SK-N-SH (cell line): ENCODE results near the gene NDUFB6. TPM values are rescaled to one million over a fixed set of nuclear protein-coding genes. Genes with fewer than 3 reads are reported as not detected.

Source experiments
- CTCF ChIA-PET: fragments of 300-600, 350-600 bp; formaldehyde crosslinking; extraction: SDS; loops from one replicate; lab custom pipeline; 2021; lab: Yijun Ruan, JAX
- POLR2A ChIA-PET: fragments of 350-600 bp; sonication (Branson Sonifier 250); formaldehyde crosslinking; extraction: SDS; loops from one replicate; lab custom pipeline; 2020; ENCODE audit warnings: antibody characterized with exemption, inconsistent platforms; lab: Yijun Ruan, JAX
- DNase-seq: peaks from one replicate; pipeline ENCODE4 v3.0.0; 2012
- H2AFZ ChIP-seq: fragments of 200-600 bp; sonication (generic); 2 replicates; pipeline ENCODE4 v1.8.1; 2016; ENCODE audit warnings: antibody characterized with exemption, mild to moderate bottlenecking, low read depth
- H3F3A ChIP-seq: fragments of 200-600 bp; sonication (generic); replicated peaks from 2 replicates; pipeline ENCODE3; 2016; ENCODE audit warnings: antibody characterized with exemption, mild to moderate bottlenecking; ENCODE audit not compliant: insufficient read depth
- H3K27ac ChIP-seq, 2 experiments: fragments of 200-500 bp in 1 of 2; fragments of 200-600 bp in 1 of 2; sonication (Bioruptor generic) in 1 of 2; sonication (generic), shearing (Covaris generic) in 1 of 2; 2 replicates each; pipeline versions ENCODE4 v1.5.1 to v1.6.1; 2014 to 2016; ENCODE audit warnings: low read depth in 2 of 2, inconsistent platforms in 1 of 2, low read length in 1 of 2, mild to moderate bottlenecking in 1 of 2, mixed read lengths in 1 of 2
- H3K27me3 ChIP-seq: fragments of 200-600 bp; sonication (generic), shearing (Covaris generic); 2 replicates; pipeline ENCODE4 v1.6.1; 2016; ENCODE audit warnings: mixed run types; ENCODE audit not compliant: insufficient read depth
- H3K36me3 ChIP-seq, 2 experiments: fragments of 200-500 bp in 1 of 2; fragments of 200-600 bp in 1 of 2; sonication (Bioruptor generic) in 1 of 2; sonication (generic) in 1 of 2; replicated peaks in 1 of 2; 2 replicates each; pipeline versions ENCODE3 to v1.5.1; 2014 to 2016; ENCODE audit warnings: low read length in 1 of 2, mild to moderate bottlenecking in 1 of 2; ENCODE audit not compliant: insufficient read depth in 2 of 2, control insufficient read depth in 1 of 2
- H3K4me1 ChIP-seq, 2 experiments: fragments of 200-500 bp in 1 of 2; fragments of 200-600 bp in 1 of 2; sonication (Bioruptor generic) in 1 of 2; sonication (generic), shearing (Covaris generic) in 1 of 2; 2 replicates each; pipeline versions ENCODE4 v1.5.1 to v1.6.1; 2014 to 2016; ENCODE audit warnings: low read depth in 1 of 2, low read length in 1 of 2, mixed run types in 1 of 2; ENCODE audit not compliant: insufficient read depth in 2 of 2, control insufficient read depth in 1 of 2
- H3K4me2 ChIP-seq: fragments of 200-600 bp; sonication (generic), shearing (Covaris generic); 2 replicates; pipeline ENCODE4 v1.6.1; 2017; ENCODE audit warnings: mixed run types
- H3K4me3 ChIP-seq, 2 experiments: fragments of 200-500 bp in 1 of 2; fragments of 200-600 bp in 1 of 2; sonication (Bioruptor generic) in 1 of 2; sonication (generic), shearing (Covaris generic) in 1 of 2; 2 replicates each; pipeline versions ENCODE4 v1.5.1 to v1.8.1; 2014 to 2016; ENCODE audit warnings: low read depth in 2 of 2, inconsistent platforms in 1 of 2, low read length in 1 of 2, mild to moderate bottlenecking in 1 of 2, mixed read lengths in 1 of 2, moderate library complexity in 1 of 2
- H3K79me2 ChIP-seq: fragments of 200-600 bp; sonication (generic); 2 replicates; pipeline ENCODE4 v1.8.1; 2017; ENCODE audit warnings: mild to moderate bottlenecking; ENCODE audit not compliant: insufficient read depth
- H3K9ac ChIP-seq: fragments of 200-600 bp; sonication (generic); 2 replicates; pipeline ENCODE4 v1.6.1; 2017; ENCODE audit warnings: mixed run types
- H3K9me2 ChIP-seq: fragments of 200-600 bp; sonication (generic); 2 replicates; pipeline ENCODE4 v1.6.1; 2017; ENCODE audit warnings: mixed run types
- H3K9me3 ChIP-seq: fragments of 200-600 bp; sonication (generic); 2 replicates; pipeline ENCODE4 v1.6.1; 2017; ENCODE audit warnings: mixed run types, mild to moderate bottlenecking, moderate library complexity
- H4K20me1 ChIP-seq: fragments of 200-600 bp; sonication (generic); 2 replicates; pipeline ENCODE4 v1.6.1; 2017; ENCODE audit warnings: mild to moderate bottlenecking, mixed run types; ENCODE audit not compliant: insufficient read depth
- CHD2 ChIP-seq: fragments of 150-350 bp; IDR thresholded peaks from 2 replicates; pipeline ENCODE4 v1.6.1; 2018; ENCODE audit warnings: low read length; ENCODE audit not compliant: partially characterized antibody
- EP300 ChIP-seq, 2 experiments: IDR thresholded peaks; 2 replicates each; pipeline versions ENCODE4 v1.4.0 to v1.6.1; 2012; ENCODE audit warnings: borderline replicate concordance in 1 of 2, low read depth in 1 of 2, low read length in 1 of 2
- EZH2phosphoT487 ChIP-seq: fragments of 200-600 bp; sonication (generic); IDR thresholded peaks from 2 replicates; pipeline ENCODE4 v1.6.1; 2017; ENCODE audit warnings: low read depth, mixed run types, mild to moderate bottlenecking, antibody characterized with exemption, moderate library complexity, borderline replicate concordance
- FOXJ3 ChIP-seq: sonication (generic); formaldehyde crosslinking; IDR thresholded peaks from 2 replicates; pipeline ENCODE4 v1.5.1; 2020; ENCODE audit warnings: mild to moderate bottlenecking, missing genetic modification reagents
- GABPA ChIP-seq: IDR thresholded peaks from 2 replicates; pipeline ENCODE4 v1.4.0; 2012; ENCODE audit warnings: low read depth, mild to moderate bottlenecking
- NRF1 ChIP-seq: IDR thresholded peaks from 2 replicates; pipeline ENCODE4 v1.6.1; 2012; ENCODE audit warnings: low read depth, mild to moderate bottlenecking, low read length
- RAD21 ChIP-seq: IDR thresholded peaks from 2 replicates; pipeline ENCODE4 v1.6.1; 2012; ENCODE audit warnings: mild to moderate bottlenecking, low read length
- RFX5 ChIP-seq: IDR thresholded peaks from 2 replicates; pipeline ENCODE4 v1.6.1; 2012; ENCODE audit warnings: mild to moderate bottlenecking, improper control_type of control experiment, low read length
- RXRA ChIP-seq: IDR thresholded peaks from 2 replicates; pipeline ENCODE4 v1.4.0; 2012; ENCODE audit warnings: low read depth, mild to moderate bottlenecking, borderline replicate concordance
- SIN3A ChIP-seq: IDR thresholded peaks from 2 replicates; pipeline ENCODE4 v1.6.1; 2012; ENCODE audit warnings: low read depth, mild to moderate bottlenecking, low read length, moderate library complexity, borderline replicate concordance
- SMC3 ChIP-seq: IDR thresholded peaks from 2 replicates; pipeline ENCODE4 v1.6.1; 2012; ENCODE audit warnings: low read depth, low read length, improper control_type of control experiment
- TCF12 ChIP-seq: IDR thresholded peaks from 2 replicates; pipeline ENCODE4 v1.4.0; 2012
- TEAD4 ChIP-seq: IDR thresholded peaks from 2 replicates; pipeline ENCODE4 v1.4.0; 2012; ENCODE audit warnings: mild to moderate bottlenecking, borderline replicate concordance; ENCODE audit not compliant: insufficient read depth
- YY1 ChIP-seq: IDR thresholded peaks from 2 replicates; pipeline ENCODE4 v1.4.0; 2012; ENCODE audit warnings: low read depth, mild to moderate bottlenecking
- WGBS: methylation state at CpG from one replicate; pipeline ENCODE4 v1.1.6; 2017; ENCODE audit warnings: low lambda C conversion rate; 5-methylcytosine and 5-hydroxymethylcytosine counted together
- polyA plus RNA-seq, 3 experiments: library from polyadenylated mRNA; depleted of rRNA; stranded (reverse); fragments of >200 nt; gene quantifications; 2 replicates each; pipeline ENCODE4 v1.2.3, GENCODE V29; 2012
- TF ChIP-seq, protein P1 (sequence below): IDR thresholded peaks from 2 replicates; pipeline ENCODE4 v1.4.0; 2012; ENCODE audit warnings: low read depth
- TF ChIP-seq, protein P2 (sequence below): fragments of 150-350 bp; IDR thresholded peaks from 2 replicates; pipeline ENCODE4 v1.6.1; 2017; ENCODE audit warnings: antibody characterized with exemption, low read length, low read depth, borderline replicate concordance
- TF ChIP-seq, protein P3 (sequence below): IDR thresholded peaks from 2 replicates; pipeline ENCODE4 v1.4.0; 2012; ENCODE audit warnings: low read depth, borderline replicate concordance
- TF ChIP-seq, protein P4 (sequence below): IDR thresholded peaks from 2 replicates; pipeline ENCODE4 v1.4.0; 2012; ENCODE audit warnings: low read depth, borderline replicate concordance
- TF ChIP-seq, protein P5 (sequence below): fragments of 200-600 bp; sonication (generic); IDR thresholded peaks from 2 replicates; pipeline ENCODE4 v1.6.1; 2017; ENCODE audit warnings: antibody characterized with exemption, mild to moderate bottlenecking, moderate library complexity

NDUFB6 gene
- polyA plus RNA-seq, 1 of the 3 experiments (the other 2 are of a cell fraction) = 96.2 TPM

DNA sequence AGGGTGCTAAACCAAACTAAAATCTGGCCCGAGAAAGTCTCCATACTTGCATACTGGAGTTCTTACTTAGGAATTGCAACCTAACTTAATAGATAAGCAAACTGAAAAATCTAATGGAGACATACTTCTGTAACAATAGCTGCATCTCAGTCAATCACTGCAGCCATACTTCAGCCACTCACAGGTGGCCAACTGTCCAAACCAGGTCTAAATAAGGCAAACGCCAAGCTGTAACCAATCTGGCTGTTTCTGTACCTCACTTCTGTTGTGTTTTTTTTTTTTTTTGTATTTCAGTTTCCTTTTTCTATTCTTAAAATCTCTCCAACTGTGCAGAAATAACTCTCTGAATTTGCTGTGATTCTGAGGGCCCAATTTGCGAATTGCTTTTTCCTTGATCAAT, 4.4 kb upstream of the NDUFB6 start:
- no peaks in the 10 kb centered on the region for H4K20me1 ChIP-seq
- H3K27ac ChIP-seq = no peak overlapping the region
- no peak overlapping the region for H3K9ac ChIP-seq
- no peaks in the 10 kb centered on the region for H3K9me3 ChIP-seq
- peaks cover 3 to 4% of the 10 kb centered on the region in 2 experiments; a peak in 2 of 4 replicates for H3K4me1 ChIP-seq
- H3K4me3 ChIP-seq = no peak overlapping the region
- no peak overlapping the region for H2AFZ ChIP-seq
- peaks cover 6% of the 10 kb centered on the region; the same call in 1 of the 2 replicates for H3K79me2 ChIP-seq
- TF ChIP-seq EP300 (IDR thresholded peaks at IDR 0.05; ENCODE audit: borderline replicate concordance in 1 of 2, low read depth in 1 of 2, low read length in 1 of 2) (no peak), SMC3 (no peak), GABPA (no peak), CHD2 (no peak), NRF1 (no peak), FOXJ3 (no peak), EZH2phosphoT487 (no peak), RXRA (no peak), RAD21 (no peak), YY1 (no peak), SIN3A (no peak), TCF12 (no peak), TEAD4 (no peak), RFX5 (no peak)
- TF ChIP-seq, protein P1, sequence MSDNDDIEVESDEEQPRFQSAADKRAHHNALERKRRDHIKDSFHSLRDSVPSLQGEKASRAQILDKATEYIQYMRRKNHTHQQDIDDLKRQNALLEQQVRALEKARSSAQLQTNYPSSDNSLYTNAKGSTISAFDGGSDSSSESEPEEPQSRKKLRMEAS = no peak
- TF ChIP-seq, protein P2, sequence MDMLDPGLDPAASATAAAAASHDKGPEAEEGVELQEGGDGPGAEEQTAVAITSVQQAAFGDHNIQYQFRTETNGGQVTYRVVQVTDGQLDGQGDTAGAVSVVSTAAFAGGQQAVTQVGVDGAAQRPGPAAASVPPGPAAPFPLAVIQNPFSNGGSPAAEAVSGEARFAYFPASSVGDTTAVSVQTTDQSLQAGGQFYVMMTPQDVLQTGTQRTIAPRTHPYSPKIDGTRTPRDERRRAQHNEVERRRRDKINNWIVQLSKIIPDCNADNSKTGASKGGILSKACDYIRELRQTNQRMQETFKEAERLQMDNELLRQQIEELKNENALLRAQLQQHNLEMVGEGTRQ = no peak
- TF ChIP-seq, protein P3, sequence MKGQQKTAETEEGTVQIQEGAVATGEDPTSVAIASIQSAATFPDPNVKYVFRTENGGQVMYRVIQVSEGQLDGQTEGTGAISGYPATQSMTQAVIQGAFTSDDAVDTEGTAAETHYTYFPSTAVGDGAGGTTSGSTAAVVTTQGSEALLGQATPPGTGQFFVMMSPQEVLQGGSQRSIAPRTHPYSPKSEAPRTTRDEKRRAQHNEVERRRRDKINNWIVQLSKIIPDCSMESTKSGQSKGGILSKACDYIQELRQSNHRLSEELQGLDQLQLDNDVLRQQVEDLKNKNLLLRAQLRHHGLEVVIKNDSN = no peak
- TF ChIP-seq, protein P4, sequence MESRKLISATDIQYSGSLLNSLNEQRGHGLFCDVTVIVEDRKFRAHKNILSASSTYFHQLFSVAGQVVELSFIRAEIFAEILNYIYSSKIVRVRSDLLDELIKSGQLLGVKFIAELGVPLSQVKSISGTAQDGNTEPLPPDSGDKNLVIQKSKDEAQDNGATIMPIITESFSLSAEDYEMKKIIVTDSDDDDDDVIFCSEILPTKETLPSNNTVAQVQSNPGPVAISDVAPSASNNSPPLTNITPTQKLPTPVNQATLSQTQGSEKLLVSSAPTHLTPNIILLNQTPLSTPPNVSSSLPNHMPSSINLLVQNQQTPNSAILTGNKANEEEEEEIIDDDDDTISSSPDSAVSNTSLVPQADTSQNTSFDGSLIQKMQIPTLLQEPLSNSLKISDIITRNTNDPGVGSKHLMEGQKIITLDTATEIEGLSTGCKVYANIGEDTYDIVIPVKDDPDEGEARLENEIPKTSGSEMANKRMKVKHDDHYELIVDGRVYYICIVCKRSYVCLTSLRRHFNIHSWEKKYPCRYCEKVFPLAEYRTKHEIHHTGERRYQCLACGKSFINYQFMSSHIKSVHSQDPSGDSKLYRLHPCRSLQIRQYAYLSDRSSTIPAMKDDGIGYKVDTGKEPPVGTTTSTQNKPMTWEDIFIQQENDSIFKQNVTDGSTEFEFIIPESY = no peak
- TF ChIP-seq, protein P5, sequence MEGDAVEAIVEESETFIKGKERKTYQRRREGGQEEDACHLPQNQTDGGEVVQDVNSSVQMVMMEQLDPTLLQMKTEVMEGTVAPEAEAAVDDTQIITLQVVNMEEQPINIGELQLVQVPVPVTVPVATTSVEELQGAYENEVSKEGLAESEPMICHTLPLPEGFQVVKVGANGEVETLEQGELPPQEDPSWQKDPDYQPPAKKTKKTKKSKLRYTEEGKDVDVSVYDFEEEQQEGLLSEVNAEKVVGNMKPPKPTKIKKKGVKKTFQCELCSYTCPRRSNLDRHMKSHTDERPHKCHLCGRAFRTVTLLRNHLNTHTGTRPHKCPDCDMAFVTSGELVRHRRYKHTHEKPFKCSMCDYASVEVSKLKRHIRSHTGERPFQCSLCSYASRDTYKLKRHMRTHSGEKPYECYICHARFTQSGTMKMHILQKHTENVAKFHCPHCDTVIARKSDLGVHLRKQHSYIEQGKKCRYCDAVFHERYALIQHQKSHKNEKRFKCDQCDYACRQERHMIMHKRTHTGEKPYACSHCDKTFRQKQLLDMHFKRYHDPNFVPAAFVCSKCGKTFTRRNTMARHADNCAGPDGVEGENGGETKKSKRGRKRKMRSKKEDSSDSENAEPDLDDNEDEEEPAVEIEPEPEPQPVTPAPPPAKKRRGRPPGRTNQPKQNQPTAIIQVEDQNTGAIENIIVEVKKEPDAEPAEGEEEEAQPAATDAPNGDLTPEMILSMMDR = no peak
- H3K4me2 ChIP-seq = no peak overlapping the region
- ChIA-PET CTCF (interaction anchor here (1.1 to 20.6 kb wide), 4 partner anchors 12 to 390 kb away, joined by 3 to 620 read pairs (median 112); partner anchors contain the start of gene RIGI), POLR2A (no interaction called here)
- WGBS = 42% methylated on average over 3 of the region's 3 CpGs
- no peak for DNase-seq
- no peaks in the 10 kb centered on the region for H3K27me3 ChIP-seq
- no peaks in the 10 kb centered on the region for H3K9me2 ChIP-seq
- H3K36me3 ChIP-seq = no peaks in the 10 kb centered on the region
- H3F3A ChIP-seq = peaks cover 4% of the 10 kb centered on the region
